GM12878 (cell line): ENCODE results near the gene TLL2. TPM values are rescaled to one million over a fixed set of nuclear protein-coding genes. Genes with fewer than 3 reads are reported as not detected.

Experiments
- ATAC-seq: fragments of 200-7000 bp; cut with Tn5 transposase; 3 replicates; pipeline ENCODE4 v1.9.1; 2020; ENCODE audit warnings: mild to moderate bottlenecking, moderate library complexity
- BruUV-seq: library from RNA; stranded (reverse); fragments of 400-500 nt; replicated peaks from 2 replicates; lab custom pipeline; 2021; lab: Mats Ljungman, UMichigan
- CTCF ChIA-PET: fragments of 300-600 bp; sonication (Branson Sonifier 250); formaldehyde crosslinking; extraction: SDS; loops from one replicate; lab custom pipeline; 2021; ENCODE audit warnings: inconsistent platforms; lab: Yijun Ruan, JAX
- POLR2A ChIA-PET: fragments of 350-600 bp; formaldehyde crosslinking; extraction: SDS; loops from one replicate; lab custom pipeline; 2021; ENCODE audit warnings: inconsistent platforms; lab: Charles Lee
- RAD21 ChIA-PET: fragments of 300-600 bp; sonication (Branson Sonifier 250); formaldehyde crosslinking; loops from one replicate; lab custom pipeline; 2023; ENCODE audit warnings: antibody characterized with exemption; ENCODE audit not compliant: unreplicated experiment; lab: Charles Lee
- SMC1A ChIA-PET: fragments of 300-600 bp; sonication (Branson Sonifier 250); formaldehyde crosslinking; loops from one replicate; lab custom pipeline; 2023; ENCODE audit not compliant: unreplicated experiment, uncharacterized antibody; lab: Charles Lee
- DNase-seq: peaks from one replicate; pipeline ENCODE4 v3.0.0-alpha.2; 2011; ENCODE audit warnings: low read depth, low spot score
- FAIRE-seq: peaks from 3 replicates; lab custom pipeline; 2011; peaks lifted over from hg19 to GRCh38; lab: Jason Lieb, UNC
- H2AFZ ChIP-seq: 2 replicates; pipeline ENCODE4 v1.6.0; 2011; ENCODE audit warnings: low read depth, low read length, control low read depth; ENCODE audit not compliant: control insufficient read depth
- H3K27ac ChIP-seq: 2 replicates; pipeline ENCODE4 v1.5.1; 2011; ENCODE audit warnings: control low read depth; ENCODE audit not compliant: control insufficient read depth, insufficient read depth
- H3K27me3 ChIP-seq, 2 experiments: replicated peaks in 1 of 2; 2 replicates each; pipeline versions ENCODE4 v1.6.0 to v1.6.1; 2011; ENCODE audit warnings: low read length in 1 of 2; ENCODE audit not compliant: control insufficient read depth in 2 of 2, insufficient read depth in 2 of 2
- H3K36me3 ChIP-seq, 2 experiments: 2 replicates each; pipeline ENCODE4 v1.5.1; 2011; ENCODE audit warnings: low read length in 1 of 2; ENCODE audit not compliant: control insufficient read depth in 2 of 2, insufficient read depth in 2 of 2
- H3K4me1 ChIP-seq: 2 replicates; pipeline ENCODE4 v1.6.1; 2011; ENCODE audit warnings: mild to moderate bottlenecking, low read length, moderate library complexity, mixed read lengths; ENCODE audit not compliant: control insufficient read depth, insufficient read depth
- H3K4me2 ChIP-seq: 2 replicates; pipeline ENCODE4 v1.6.0; 2011; ENCODE audit warnings: control low read depth; ENCODE audit not compliant: control insufficient read depth, insufficient read depth
- H3K4me3 ChIP-seq: fragments of 200-600 bp; sonication (generic); 2 replicates; pipeline ENCODE4 v1.5.1; 2016
- H3K79me2 ChIP-seq: 2 replicates; pipeline ENCODE4 v1.6.0; 2011; ENCODE audit warnings: low read length; ENCODE audit not compliant: control insufficient read depth, insufficient read depth
- H3K9ac ChIP-seq: 2 replicates; pipeline ENCODE4 v1.8.0; 2011; ENCODE audit warnings: low read length, control low read depth, mixed read lengths; ENCODE audit not compliant: control insufficient read depth, insufficient read depth
- H3K9me3 ChIP-seq: replicated peaks from 3 replicates; pipeline ENCODE4 v1.5.1; 2011; ENCODE audit warnings: mild to moderate bottlenecking, low read length; ENCODE audit not compliant: control insufficient read depth, insufficient read depth
- H4K20me1 ChIP-seq: 2 replicates; pipeline ENCODE4 v1.6.0; 2011; ENCODE audit not compliant: control insufficient read depth, insufficient read depth
- ATF2 ChIP-seq: IDR thresholded peaks from 2 replicates; pipeline ENCODE4 v1.6.1; 2012; ENCODE audit warnings: low read length, inconsistent platforms
- BCLAF1 ChIP-seq: fragments of 450-650 bp; IDR thresholded peaks from 2 replicates; pipeline ENCODE4 v1.6.1; 2017; ENCODE audit warnings: antibody characterized with exemption, mild to moderate bottlenecking, moderate library complexity
- HDGF ChIP-seq: fragments of 450-650 bp; IDR thresholded peaks from 2 replicates; pipeline ENCODE4 v1.6.1; 2016; ENCODE audit warnings: antibody characterized with exemption
- IRF3 ChIP-seq: fragments of 450-650 bp; IDR thresholded peaks from 2 replicates; pipeline ENCODE4 v1.6.1; 2014; ENCODE audit warnings: mild to moderate bottlenecking
- JUNB ChIP-seq: IDR thresholded peaks from 2 replicates; pipeline ENCODE4 v1.6.1; 2016; ENCODE audit warnings: antibody characterized with exemption, mild to moderate bottlenecking
- NFYA ChIP-seq: IDR thresholded peaks from 2 replicates; pipeline ENCODE4 v1.6.1; 2011; ENCODE audit warnings: low read depth, mild to moderate bottlenecking, low read length, improper control_type of control experiment, borderline replicate concordance
- PML ChIP-seq: IDR thresholded peaks from 2 replicates; pipeline ENCODE4 v1.6.1; 2012; ENCODE audit warnings: low read length, inconsistent platforms
- RB1 ChIP-seq: fragments of 450-650 bp; formaldehyde crosslinking; IDR thresholded peaks from 2 replicates; pipeline ENCODE4 v1.6.1; 2017; ENCODE audit warnings: mild to moderate bottlenecking, borderline replicate concordance
- RBBP5 ChIP-seq: fragments of 200-600 bp; sonication (generic); conservative IDR thresholded peaks from 2 replicates; pipeline ENCODE4 v1.6.1; 2016
- REST ChIP-seq: IDR thresholded peaks from 2 replicates; pipeline ENCODE4 v1.6.1; 2012; ENCODE audit warnings: mild to moderate bottlenecking, low read depth, low read length
- SIN3A ChIP-seq: IDR thresholded peaks from 2 replicates; pipeline ENCODE4 v1.6.1; 2012; ENCODE audit warnings: low read depth, low read length, improper control_type of control experiment
- STAT1 ChIP-seq: fragments of 450-650 bp; conservative IDR thresholded peaks from 2 replicates; pipeline ENCODE4 v1.6.1; 2014; ENCODE audit warnings: antibody characterized with exemption, mild to moderate bottlenecking
- ZSCAN29 ChIP-seq: fragments of 450-650 bp; IDR thresholded peaks from 2 replicates; pipeline ENCODE4 v1.6.1; 2017; ENCODE audit warnings: mild to moderate bottlenecking, moderate library complexity
- ZZZ3 ChIP-seq: IDR thresholded peaks from 2 replicates; pipeline ENCODE4 v1.6.1; 2011; ENCODE audit warnings: low read depth; ENCODE audit not compliant: control insufficient read depth, insufficient read length
- WGBS: methylation state at CpG from one replicate; pipeline ENCODE4 v1.1.6; 2016; ENCODE audit warnings: low lambda C conversion rate; ENCODE audit not compliant: insufficient replicate concordance, insufficient coverage; ENCODE audit errors: missing lambda C conversion rate; 5-methylcytosine and 5-hydroxymethylcytosine counted together
- in situ Hi-C: fragments of 300-500 bp; cut with MboI; formaldehyde crosslinking; loops from 9 replicates; pipeline ENCODE4 v1.14.3; 2018; ENCODE audit warnings: mixed read lengths
- intact Hi-C: fragments of 100-400 bp; cut with micrococcal nuclease; formaldehyde crosslinking; loops from one replicate; pipeline ENCODE4 v1.14.2; 2022; ENCODE audit not compliant: unreplicated experiment
- polyA plus RNA-seq, 11 experiments: library from polyadenylated mRNA; depleted of rRNA in 4 of 11; unstranded in 6 of 11; stranded (reverse) in 5 of 11; fragments of >200 nt; fragmentation: Nextera tagmentation in 4 of 11; fragmentation: Illumina TruSeq in 1 of 11; extraction: Ambion mirVana in 4 of 11; extraction: Trizol in 1 of 11; gene quantifications; 1 replicate in 1 of 11; 2 replicates in 10 of 11; pipeline versions ENCODE4 v1.2.1 to v1.2.3, GENCODE V29; 2011 to 2016; ENCODE audit warnings: inconsistent platforms in 2 of 11, missing spikeins in 2 of 11, low read depth in 1 of 11
- total RNA-seq, 4 experiments: library from RNA; depleted of rRNA in 3 of 4; stranded (reverse); fragments of >200 nt in 3 of 4; fragmentation: Illumina TruSeq in 1 of 4; extraction: Trizol in 1 of 4; gene quantifications; 2 replicates each; pipeline versions ENCODE4 v1.2.1 to v1.2.3, GENCODE V29; 2013 to 2021

The TLL2 gene
- total and polyA plus RNA-seq, 10 of the 15 experiments (the other 5 are each of a cell fraction or from before 2014, with no cell fraction given), result 0.02 to 2.1 (median 0.52) TPM

- in situ Hi-C loops, result no loop called here
- Histone ChIP-seq H3K27ac (no peak overlapping the region), H3K4me3 (no peak overlapping the region), H3K9me3 (peaks cover 8% of the 10 kb centered on the region; the same call in 1 of the 3 replicates), H3K79me2 (no peaks in the 10 kb centered on the region), H4K20me1 (no peaks in the 10 kb centered on the region), H3K4me1 (no peaks in the 10 kb centered on the region), H2AFZ (no peak overlapping the region; the same call in 1 of the 2 replicates), H3K36me3 (no peaks in the 10 kb centered on the region), H3K4me2 (no peak overlapping the region), H3K9ac (no peak overlapping the region), H3K27me3 (no peaks in the 10 kb centered on the region)
- FAIRE-seq, result no peak
- ChIA-PET POLR2A (no interaction called here), SMC1A (interaction anchor here (0.7 to 2.5 kb wide), 9 partner anchors 12 to 324 kb away, joined by 3 to 18 read pairs (median 4); no protein-coding TSS in a partner anchor), RAD21 (interaction anchor here (0.9 to 3.5 kb wide), 3 partner anchors 49 to 325 kb away, joined by 3 to 15 read pairs (median 6); no protein-coding TSS in a partner anchor), CTCF (interaction anchor here (0.8 to 9.4 kb wide), 27 partner anchors 8 to 497 kb away, joined by 3 to 142 read pairs (median 4); partner anchors contain the start of genes OPALIN and ZNF518A)
- ATAC-seq, result peak; percentile 79
- no TSS peak for BruUV-seq
- WGBS, result 10% methylated on average over 5 of the region's 5 CpGs
- DNase-seq, result no peak
- intact Hi-C loops, result no loop called here
- TF ChIP-seq BCLAF1, result no peak
- no peak for TF ChIP-seq RB1
- TF ChIP-seq ATF2, result peak; percentile 61; the same call in 1 of the 2 replicates
- TF ChIP-seq RBBP5, result no peak
- no peak for TF ChIP-seq HDGF
- TF ChIP-seq ZSCAN29, result no peak
- no peak for TF ChIP-seq ZZZ3
- no peak for TF ChIP-seq STAT1
- no peak for TF ChIP-seq REST
- TF ChIP-seq JUNB, result peak; percentile 92
- no peak for TF ChIP-seq NFYA
- TF ChIP-seq IRF3, result no peak
- no peak for TF ChIP-seq SIN3A
- TF ChIP-seq PML, result no peak
These were observed 172.2 kb downstream of the TLL2 start for GRCh38 chr10:96341219-96342182.
